Kidney (tissue), 14 donors: Measurements from ENCODE around the gene GKN2. TPM values are rescaled to one million over a fixed set of nuclear protein-coding genes. Genes with fewer than 3 reads are reported as not detected.

Experiments
- DNase-seq, 5 donors: peaks; one replicate each; pipeline ENCODE4 v3.0.0-alpha.2; 2013 to 2020
- FAIRE-seq: peaks from 2 replicates; lab custom pipeline; 2012; peaks lifted over from hg19 to GRCh38; lab: Jason Lieb, UNC
- H3K27ac ChIP-seq, 2 donors: one replicate each; pipeline ENCODE4 v1.7.0; 2013; ENCODE audit warnings: low read depth in 2 of 2, low read length in 2 of 2, inconsistent platforms in 1 of 2
- H3K27me3 ChIP-seq: one replicate; pipeline ENCODE4 v1.7.1; 2013; ENCODE audit warnings: low read length, inconsistent platforms; ENCODE audit not compliant: control insufficient read depth, insufficient read depth
- H3K36me3 ChIP-seq, 3 donors: one replicate each; pipeline versions ENCODE4 v1.7.0 to v1.7.1; 2013; ENCODE audit warnings: low read length in 3 of 3, control low read depth in 1 of 3, inconsistent platforms in 1 of 3; ENCODE audit not compliant: insufficient read depth in 3 of 3, control insufficient read depth in 2 of 3
- H3K4me1 ChIP-seq, 3 donors: one replicate each; pipeline versions ENCODE4 v1.7.0 to v1.7.1; 2013; ENCODE audit warnings: low read length in 3 of 3, inconsistent platforms in 1 of 3, low read depth in 1 of 3; ENCODE audit not compliant: control insufficient read depth in 2 of 3, insufficient read depth in 2 of 3
- H3K4me3 ChIP-seq, 3 donors: one replicate each; pipeline versions ENCODE4 v1.7.0 to v1.8.1; 2013; ENCODE audit warnings: low read length in 3 of 3, control low read depth in 1 of 3, inconsistent platforms in 1 of 3
- H3K9ac ChIP-seq, 3 donors: one replicate each; pipeline versions ENCODE4 v1.7.0 to v1.7.1; 2013; ENCODE audit warnings: low read length in 3 of 3, control low read depth in 1 of 3, inconsistent platforms in 1 of 3
- H3K9me3 ChIP-seq, 3 donors: one replicate each; pipeline versions ENCODE4 v1.7.0 to v1.7.1; 2013; ENCODE audit warnings: low read length in 3 of 3, control low read depth in 1 of 3, inconsistent platforms in 1 of 3; ENCODE audit not compliant: control insufficient read depth in 2 of 3, insufficient read depth in 1 of 3
- intact Hi-C: fragments of 100-400 bp; cut with DNase I; formaldehyde crosslinking; loops from one replicate; pipeline ENCODE4 v1.11.1; 2022
- polyA plus RNA-seq: library from polyadenylated mRNA; stranded (reverse); fragments of 350-450 nt; fragmentation: Illumina TruSeq; extraction: RNeasy Lipid Tissue Mini Kit (QIAGEN cat#74804); gene quantifications from one replicate; pipeline ENCODE4 v1.2.3, GENCODE V29; 2014; ENCODE audit warnings: low read depth, low replicate concordance; ENCODE audit not compliant: insufficient read depth
- total RNA-seq: library from RNA; stranded (reverse); fragmentation: NEBNext Ultra II Directional; extraction: Animal tissue kit (Norgen Biotek cat#: 25700); gene quantifications from one replicate; pipeline ENCODE4 v1.2.1, GENCODE V29; 2021
- TF ChIP-seq, protein P1 (sequence below): IDR thresholded peaks from 3 replicates; pipeline ENCODE4 v1.5.1; 2012; ENCODE audit warnings: mild to moderate bottlenecking, moderate library complexity, borderline replicate concordance; ENCODE audit not compliant: insufficient read depth; ENCODE audit errors: extremely low read depth
- donor health status: control.
- donor health status: control.
- donor health status: control.
- donor health status: control.
- donor health status: control.
- donor health status: DM: yes; HTN: yes; CAD: no.
- donor health status: Normal renal cell carcinoma (clear cell type).

The GKN2 gene
- total and polyA plus RNA-seq, 2 donors from 2014 or later, result not detected

DNA sequence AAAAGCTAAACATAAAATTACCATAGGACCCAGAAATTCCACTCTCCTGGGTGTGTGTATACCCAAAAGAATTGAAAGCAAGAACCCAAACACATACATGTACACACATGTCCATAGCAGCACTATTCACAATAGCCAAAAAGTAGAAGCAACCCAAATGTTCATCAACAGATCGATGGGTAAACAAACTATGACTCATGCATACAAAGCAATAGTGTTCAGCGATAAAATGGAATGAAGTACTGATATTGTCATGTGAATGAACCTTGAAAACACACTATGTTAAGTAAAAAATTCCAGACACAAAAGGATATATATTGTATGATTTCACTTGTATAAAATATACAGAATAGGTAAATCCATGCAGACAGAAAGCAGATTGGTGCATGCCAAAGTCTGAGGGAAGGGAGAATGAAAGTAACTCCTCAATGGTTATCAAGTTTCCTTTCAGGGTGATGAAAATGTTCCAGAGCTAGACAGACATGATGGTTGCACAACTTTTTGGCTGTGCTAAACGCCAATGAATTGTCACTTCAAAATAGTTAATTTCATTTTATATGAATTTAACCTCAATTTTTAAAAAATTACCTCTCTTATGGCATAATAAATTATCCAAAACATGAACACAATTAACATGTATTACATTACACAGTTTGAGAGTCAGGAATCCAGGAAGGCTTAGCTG lies 35.5 kb downstream of the GKN2 start:
- H3K27ac ChIP-seq, result no peak overlapping the region
- H3K36me3 ChIP-seq, result no peaks in the 10 kb centered on the region
- no peak overlapping the region for H3K4me3 ChIP-seq
- FAIRE-seq (no peak), DNase-seq (no peak)
- intact Hi-C loops, result loop anchor here (10.0 kb wide), 1 partner anchor 172 kb away; no protein-coding TSS in a partner anchor
- no peaks in the 10 kb centered on the region for H3K4me1 ChIP-seq
- no peak overlapping the region for H3K9ac ChIP-seq
- no peaks in the 10 kb centered on the region for H3K27me3 ChIP-seq
- TF ChIP-seq, protein P1, sequence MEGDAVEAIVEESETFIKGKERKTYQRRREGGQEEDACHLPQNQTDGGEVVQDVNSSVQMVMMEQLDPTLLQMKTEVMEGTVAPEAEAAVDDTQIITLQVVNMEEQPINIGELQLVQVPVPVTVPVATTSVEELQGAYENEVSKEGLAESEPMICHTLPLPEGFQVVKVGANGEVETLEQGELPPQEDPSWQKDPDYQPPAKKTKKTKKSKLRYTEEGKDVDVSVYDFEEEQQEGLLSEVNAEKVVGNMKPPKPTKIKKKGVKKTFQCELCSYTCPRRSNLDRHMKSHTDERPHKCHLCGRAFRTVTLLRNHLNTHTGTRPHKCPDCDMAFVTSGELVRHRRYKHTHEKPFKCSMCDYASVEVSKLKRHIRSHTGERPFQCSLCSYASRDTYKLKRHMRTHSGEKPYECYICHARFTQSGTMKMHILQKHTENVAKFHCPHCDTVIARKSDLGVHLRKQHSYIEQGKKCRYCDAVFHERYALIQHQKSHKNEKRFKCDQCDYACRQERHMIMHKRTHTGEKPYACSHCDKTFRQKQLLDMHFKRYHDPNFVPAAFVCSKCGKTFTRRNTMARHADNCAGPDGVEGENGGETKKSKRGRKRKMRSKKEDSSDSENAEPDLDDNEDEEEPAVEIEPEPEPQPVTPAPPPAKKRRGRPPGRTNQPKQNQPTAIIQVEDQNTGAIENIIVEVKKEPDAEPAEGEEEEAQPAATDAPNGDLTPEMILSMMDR, result no peak
- no peaks in the 10 kb centered on the region for H3K9me3 ChIP-seq

DNA sequence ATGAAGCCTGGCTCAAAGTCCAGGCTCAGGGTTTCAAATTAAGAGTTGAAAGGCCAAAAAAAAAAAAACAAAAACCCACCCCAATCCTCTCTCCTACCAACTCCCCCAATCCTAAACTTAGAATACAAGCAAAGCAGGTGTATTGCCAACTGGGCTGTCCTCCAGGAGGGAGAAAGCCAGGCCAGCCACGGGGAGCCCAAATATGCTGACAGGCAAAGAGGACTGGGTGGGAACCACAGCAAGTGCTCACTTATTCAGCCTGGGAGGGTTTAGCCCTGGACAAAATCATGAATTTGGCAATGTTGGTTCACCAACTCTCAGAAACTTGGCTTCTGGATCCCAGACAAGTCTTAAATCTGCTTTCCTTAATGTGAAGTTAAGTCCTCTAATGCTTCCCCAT lies 36.5 kb downstream of the GKN2 start:
- H3K27me3 ChIP-seq, result no peaks in the 10 kb centered on the region
- TF ChIP-seq, protein P1, result no peak
- no peak overlapping the region for H3K4me3 ChIP-seq
- H3K4me1 ChIP-seq, result no peaks in the 10 kb centered on the region
- no peaks in the 10 kb centered on the region for H3K36me3 ChIP-seq
- no peak for FAIRE-seq
- no peak overlapping the region for H3K27ac ChIP-seq
- DNase-seq, result no peak
- H3K9me3 ChIP-seq, result no peaks in the 10 kb centered on the region
- H3K9ac ChIP-seq, result no peak overlapping the region
- intact Hi-C loops, result loop anchor here (10.0 kb wide), 1 partner anchor 171 kb away; no protein-coding TSS in a partner anchor

GRCh38 chr2:68915393-68915792 lies 37.3 kb downstream of the GKN2 start:
- no peaks in the 10 kb centered on the region for H3K36me3 ChIP-seq
- no peaks in the 10 kb centered on the region for H3K27me3 ChIP-seq
- no peak for DNase-seq
- no peak for FAIRE-seq
- H3K4me3 ChIP-seq, result no peak overlapping the region
- H3K4me1 ChIP-seq, result no peaks in the 10 kb centered on the region
- TF ChIP-seq, protein P1, result no peak
- no peaks in the 10 kb centered on the region for H3K9me3 ChIP-seq
- intact Hi-C loops, result loop anchor here (10.0 kb wide), 1 partner anchor 171 kb away; no protein-coding TSS in a partner anchor
- no peak overlapping the region for H3K9ac ChIP-seq
- H3K27ac ChIP-seq, result no peak overlapping the region

DNA sequence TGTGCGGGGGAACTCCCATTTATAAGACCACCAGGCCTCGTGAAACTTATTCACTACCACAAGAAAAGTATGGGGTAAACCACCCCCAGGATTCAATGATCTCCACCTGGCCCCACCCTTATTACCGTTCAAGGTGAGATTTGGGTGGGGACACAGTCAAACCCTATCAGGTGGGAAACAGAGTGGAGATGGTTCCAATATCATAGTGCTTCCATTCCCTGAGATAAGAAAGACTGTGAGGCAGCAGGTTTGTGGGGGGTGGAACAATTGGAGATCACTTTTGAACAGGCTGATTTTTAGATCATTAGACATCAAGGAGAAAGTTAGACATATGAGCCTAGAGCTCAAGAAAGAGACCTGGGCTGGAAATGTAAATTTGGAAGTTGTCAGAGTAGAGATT lies 39.3 kb downstream of the GKN2 start:
- Histone ChIP-seq H3K4me1 (peaks cover 0 to 3% (median 0%) of the 10 kb centered on the region in 3 donors), H3K36me3 (no peaks in the 10 kb centered on the region), H3K27ac (no peak overlapping the region), H3K9me3 (no peaks in the 10 kb centered on the region), H3K9ac (no peak overlapping the region), H3K27me3 (no peaks in the 10 kb centered on the region), H3K4me3 (no peak overlapping the region)
- TF ChIP-seq, protein P1, result no peak
- FAIRE-seq (no peak), DNase-seq (no peak)
- intact Hi-C loops, result loop anchor here (10.0 kb wide), 1 partner anchor 169 kb away; no protein-coding TSS in a partner anchor
